NCI-H446 (cell line): ENCODE data around the gene SETD4.
"Not testable (repeated sequence)": the region's sequence is repeated elsewhere in the genome, so short reads cannot be mapped to it uniquely, and the experiment has no call there.

ENCODE experiments used
- DNase-seq, 2 experiments: peaks; one replicate each; lab custom pipeline; 2025; lab: John Stamatoyannopoulos, UW

The SETD4 gene

DNA sequence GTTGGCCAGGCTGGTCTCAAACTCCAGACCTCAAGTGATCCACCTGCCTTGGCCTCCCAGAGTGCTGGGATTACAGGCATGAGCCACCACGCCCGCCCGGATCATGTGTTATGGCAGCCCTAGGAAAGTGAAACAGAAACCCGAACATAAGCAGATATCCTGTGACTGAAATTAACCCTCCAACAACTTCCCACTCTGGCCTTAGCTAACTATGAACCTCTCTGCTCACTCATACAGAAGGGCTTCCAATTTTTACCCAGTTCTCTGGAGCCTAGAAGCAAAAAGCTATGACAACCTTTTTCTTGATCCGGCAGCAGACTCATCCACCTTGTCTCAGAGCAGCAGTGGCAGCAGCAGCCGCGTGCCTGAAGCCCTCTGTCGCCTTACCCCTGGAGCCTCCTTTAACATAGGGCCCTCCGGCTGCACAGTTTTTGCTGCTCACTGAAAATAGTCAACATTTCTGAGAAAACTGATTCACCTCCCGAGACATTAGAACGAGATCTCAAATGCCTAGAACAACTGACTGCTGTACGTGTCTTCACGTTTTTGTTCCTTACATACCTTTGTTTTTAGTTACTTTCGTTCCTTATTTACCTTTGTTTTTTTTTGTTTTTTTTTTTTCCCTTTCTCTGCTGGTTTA lies 18.8 kb upstream of the SETD4 start:
- no peak for DNase-seq

DNA sequence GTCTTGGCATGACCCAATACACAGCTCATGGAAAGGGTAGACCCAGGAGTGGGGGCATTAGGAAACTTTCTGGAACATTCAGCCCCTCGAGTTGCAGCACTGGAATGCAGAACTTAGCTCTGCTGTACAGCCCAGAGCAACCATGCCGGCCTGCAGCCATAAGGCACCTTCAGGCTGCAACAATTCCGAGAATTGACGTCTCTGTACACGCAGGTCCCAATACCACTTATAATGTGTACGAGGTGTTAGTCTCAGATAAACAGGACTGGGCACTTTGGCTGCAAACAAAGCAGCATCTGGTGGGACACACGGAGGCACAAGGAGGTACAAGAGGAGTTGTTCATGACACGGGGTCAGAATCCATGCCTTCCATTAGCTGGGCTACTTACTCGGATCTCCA lies 17.4 kb upstream of the SETD4 start:
- DNase-seq, result no peak

DNA sequence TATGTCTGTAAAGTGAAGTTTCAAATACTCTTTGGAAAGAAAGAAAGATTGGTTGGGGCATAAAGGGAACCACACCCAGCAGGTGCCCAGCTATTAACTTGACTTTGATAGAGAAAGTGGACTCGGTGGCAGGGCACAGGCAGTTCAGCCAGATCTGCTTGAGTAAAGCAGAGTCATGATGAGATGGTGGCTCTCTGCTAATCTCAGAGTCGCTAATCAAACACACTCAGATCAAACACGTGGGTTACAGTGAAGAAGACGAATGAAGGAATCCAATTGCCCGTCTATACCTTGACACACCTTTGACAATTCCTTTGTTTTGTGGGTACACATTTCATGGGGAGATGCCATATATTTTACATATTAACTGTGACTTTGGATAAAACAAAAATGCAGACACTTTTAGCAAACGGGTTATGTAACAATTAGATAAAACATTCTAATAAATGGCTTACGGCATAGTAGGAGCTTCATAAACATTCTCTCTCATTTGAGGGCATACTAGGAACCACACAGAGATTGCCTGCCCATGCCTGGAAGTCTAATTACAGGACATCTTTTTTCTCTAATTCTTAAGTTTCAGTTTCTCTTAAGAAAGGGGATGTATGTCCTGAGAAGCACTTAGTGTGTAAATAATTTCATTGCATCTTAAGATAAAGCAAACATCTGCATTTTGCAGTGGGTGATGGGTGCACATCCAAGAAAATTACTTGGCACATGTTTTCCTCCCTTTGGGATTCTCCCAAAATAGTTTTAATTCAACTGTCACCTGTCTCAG lies 16.7 kb upstream of the SETD4 start:
- no peak for DNase-seq

DNA sequence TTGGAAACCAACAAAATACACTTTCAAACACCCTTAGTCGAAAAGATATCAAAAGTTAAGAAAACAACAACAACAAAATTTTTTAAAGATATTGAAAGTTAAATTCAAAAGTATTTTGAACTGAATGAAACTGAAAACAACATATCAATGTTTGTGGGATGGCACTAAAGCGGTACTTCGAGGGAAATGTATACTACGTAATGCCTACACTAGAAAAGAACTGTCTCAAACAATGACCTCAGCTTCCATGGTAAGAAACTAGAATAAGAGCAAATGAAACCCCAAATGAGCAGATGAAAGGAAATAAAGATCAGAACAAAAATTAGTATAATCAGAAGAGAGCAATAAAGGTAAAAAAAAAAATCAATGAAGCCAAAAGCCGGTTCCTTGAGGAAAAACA lies 15.6 kb upstream of the SETD4 start:
- DNase-seq, result no peak

DNA sequence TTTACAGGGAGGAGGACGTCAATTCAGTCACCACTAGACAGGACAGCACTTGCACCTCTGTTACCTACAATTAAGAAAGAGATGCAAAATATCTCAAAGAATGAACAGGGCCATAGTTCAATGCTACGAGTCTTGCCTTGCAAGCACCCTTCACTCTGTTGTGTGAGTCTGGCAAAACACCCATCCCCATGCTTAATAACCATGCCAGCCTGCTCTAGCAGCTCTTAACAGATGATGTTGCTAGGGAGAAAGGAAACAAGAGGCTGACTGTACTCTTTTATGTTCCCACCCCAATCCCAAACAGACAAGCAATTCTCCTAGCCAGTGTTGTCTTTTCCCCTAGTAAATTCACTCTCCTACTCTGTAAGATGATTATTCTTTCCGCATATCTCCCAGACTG lies 14.8 kb upstream of the SETD4 start:
- DNase-seq, result no peak

DNA sequence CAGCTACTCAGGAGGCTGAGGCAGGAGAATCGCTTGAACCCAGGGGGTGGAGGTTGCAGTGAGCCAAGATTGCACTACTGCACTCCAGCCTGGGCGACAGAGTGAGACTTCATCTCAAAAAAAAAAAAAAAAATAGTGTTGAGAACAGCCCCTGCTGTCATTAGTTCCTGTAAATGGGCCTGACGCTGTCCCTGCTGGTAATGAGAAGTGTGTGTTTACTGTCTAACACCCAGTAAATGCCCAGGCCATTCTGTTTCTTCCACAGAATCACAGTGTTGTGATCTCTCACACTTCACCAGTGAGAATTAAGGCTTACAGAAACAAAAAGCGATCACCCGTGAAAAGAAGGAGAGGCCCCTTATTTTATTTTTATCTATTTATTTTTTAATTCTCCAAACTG lies 13.6 kb upstream of the SETD4 start:
- DNase-seq, result not testable (repeated sequence)

DNA sequence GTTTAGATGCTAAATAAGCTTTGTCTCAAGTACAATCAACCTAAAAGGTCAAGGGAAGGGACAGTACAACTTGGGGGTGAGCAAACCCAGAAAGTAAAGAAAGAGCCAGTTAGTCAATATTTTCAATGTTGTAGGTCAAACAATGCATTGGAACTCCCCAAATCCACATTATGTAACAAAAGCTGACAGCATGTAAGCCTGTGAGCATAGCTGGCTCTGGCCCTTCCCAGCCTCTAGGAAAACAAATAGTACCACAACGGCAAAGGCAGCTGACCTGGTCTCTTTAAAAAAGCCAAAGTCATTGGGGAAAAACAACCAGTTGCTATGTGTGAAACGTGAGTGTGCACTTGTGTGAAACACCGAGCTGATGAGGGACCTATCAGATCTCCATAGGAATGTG lies 12.9 kb upstream of the SETD4 start:
- DNase-seq, result no peak

DNA sequence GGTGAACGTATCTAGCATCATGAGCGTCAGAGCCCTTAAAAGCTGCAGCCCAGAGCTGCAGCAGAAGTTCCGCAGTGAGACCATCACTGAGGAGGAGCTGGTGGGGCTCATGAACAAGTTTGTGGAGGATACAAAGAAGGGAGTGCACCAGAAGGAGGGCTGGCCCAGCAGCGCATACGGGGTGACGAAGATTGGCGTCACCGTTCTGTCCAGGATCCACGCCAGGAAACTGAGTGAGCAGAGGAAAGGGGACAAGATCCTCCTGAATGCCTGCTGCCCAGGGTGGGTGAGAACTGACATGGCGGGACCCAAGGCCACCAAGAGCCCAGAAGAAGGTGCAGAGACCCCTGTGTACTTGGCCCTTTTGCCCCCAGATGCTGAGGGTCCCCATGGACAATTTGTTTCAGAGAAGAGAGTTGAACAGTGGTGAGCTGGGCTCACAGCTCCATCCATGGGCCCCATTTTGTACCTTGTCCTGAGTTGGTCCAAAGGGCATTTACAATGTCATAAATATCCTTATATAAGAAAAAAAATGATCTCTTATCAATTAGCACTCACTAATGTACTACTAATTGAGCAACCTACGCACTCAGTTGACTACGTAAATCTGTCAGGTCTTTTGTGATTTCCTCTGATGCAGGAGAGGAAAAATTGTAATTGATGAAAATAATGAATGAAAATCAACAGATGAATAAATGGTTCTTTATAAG lies 12.3 kb upstream of the SETD4 start:
- DNase-seq, result no peak

DNA sequence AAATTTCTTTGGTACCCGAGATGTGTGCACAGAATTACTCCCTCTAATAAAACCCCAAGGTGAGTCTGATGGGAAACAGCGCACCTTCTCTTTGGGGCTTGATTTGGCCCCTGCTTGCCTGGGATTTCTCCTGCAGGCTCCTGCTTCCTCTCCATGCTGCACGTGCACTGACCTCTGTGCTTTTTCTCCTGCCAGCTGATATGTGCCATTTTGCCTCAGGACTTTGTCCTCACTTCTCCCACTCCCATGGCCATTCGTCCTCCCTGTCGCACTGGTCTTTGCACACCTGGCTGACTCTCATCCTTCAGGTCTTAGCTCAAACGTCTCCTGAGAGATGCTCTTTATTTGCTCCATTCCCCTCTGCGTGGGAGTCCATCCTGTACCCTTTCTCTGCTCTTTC lies 10.7 kb upstream of the SETD4 start:
- no peak for DNase-seq

DNA sequence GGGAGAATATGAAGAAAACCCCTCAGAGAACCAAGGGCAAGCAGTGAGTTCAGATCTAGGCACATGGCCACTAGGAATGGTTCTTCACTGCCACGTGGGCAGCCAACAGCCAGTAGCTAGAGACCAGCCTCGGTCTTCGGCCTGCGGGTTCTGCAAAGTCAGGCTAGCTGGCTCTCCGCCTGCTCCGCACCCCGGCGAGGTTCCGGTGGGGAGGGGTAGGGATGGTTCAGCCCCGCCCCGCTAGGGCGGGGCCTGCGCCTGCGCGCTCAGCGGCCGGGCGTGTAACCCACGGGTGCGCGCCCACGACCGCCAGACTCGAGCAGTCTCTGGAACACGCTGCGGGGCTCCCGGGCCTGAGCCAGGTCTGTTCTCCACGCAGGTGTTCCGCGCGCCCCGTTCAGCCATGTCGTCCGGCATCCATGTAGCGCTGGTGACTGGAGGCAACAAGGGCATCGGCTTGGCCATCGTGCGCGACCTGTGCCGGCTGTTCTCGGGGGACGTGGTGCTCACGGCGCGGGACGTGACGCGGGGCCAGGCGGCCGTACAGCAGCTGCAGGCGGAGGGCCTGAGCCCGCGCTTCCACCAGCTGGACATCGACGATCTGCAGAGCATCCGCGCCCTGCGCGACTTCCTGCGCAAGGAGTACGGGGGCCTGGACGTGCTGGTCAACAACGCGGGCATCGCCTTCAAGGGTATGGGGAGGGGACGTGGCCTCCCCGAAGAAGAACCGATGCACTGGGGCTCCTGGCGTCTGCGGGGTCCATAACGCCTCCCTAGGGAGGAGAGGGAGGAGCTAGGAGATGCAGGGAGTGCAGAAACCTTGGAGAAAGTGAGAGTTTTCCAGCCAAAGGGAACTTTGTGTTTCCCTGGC lies 9.6 kb upstream of the SETD4 start, which contains the start of gene CBR1:
CBR1 (plus strand) TSS at position 312 of the 871 bp plus-strand sequence; CDS start at position 404, 92 bp downstream.
- DNase-seq, result peak; percentile 83 to 96

DNA sequence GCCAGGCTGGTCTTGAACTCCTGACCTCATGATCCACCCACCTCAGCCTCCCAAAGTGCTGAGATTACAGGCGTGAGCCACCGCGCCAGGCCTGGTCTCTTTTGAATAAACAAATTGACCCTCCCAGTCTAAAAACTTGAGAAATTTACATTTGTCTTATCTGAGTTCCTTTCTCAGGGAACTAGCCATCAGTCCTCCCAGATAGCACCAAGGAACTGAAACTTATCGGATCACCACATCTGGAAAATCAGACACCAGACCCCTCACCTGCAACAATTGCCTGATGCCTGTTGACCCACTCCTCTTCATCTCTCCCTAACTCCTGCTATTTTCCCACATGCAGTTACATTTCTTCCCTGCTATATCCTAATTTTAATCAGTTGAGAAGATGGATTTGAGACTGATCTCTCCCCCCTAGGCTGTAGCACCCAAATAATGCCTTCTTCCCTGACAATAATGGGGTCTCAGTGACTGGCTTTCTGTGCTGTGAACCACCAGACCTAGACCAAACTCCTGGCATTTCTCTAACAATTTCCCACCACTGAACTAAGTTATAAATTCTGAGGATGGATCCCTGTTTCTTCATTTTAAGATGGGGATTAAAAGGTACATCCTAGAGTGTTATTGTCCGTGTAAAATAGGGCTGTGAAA lies 8.5 kb upstream of the SETD4 start:
- no peak for DNase-seq

DNA sequence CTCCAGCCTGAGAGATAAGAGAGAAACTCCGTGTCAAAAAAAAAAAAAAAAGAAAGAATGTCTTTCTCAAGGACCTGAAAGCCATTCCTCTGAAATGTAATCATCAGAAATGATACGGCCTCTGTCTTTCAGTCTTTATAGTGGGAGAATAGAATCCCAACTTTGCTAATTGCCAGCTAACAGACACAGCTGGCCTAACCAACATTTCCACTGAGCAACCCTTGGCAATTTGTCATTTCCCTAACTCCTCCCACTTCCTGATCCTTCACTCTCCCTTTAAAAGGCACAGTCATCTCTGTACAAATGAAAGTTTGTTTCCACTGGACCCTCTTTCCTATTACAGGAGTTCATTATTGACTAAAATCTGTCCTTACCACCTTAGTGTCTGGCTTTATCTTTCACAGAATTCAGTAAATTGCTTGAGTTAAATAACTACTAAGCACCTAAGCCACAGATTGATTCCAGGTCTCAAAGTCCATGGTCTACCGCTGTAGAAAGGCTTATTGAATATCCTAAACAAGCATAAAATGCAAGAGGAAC lies 5.2 kb upstream of the SETD4 start:
- no peak for DNase-seq

DNA sequence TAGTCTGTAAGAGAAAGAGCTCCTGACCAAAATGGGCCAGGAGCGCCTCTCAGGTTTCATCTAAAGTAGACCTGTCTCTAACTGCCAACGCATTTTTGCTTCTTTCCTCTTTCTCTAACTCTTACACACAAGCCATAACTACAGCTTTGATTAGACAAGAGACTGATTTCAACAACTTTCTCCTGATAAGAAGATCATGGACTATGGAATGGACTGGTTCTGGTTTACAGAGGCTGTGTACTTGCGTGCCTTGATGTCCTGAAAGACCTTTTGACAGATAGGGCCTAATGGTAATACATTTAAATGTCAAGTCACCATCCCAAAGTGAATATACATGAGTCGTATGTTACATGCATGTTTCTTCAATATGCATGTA lies 3.7 kb upstream of the SETD4 start:
- no peak for DNase-seq

DNA sequence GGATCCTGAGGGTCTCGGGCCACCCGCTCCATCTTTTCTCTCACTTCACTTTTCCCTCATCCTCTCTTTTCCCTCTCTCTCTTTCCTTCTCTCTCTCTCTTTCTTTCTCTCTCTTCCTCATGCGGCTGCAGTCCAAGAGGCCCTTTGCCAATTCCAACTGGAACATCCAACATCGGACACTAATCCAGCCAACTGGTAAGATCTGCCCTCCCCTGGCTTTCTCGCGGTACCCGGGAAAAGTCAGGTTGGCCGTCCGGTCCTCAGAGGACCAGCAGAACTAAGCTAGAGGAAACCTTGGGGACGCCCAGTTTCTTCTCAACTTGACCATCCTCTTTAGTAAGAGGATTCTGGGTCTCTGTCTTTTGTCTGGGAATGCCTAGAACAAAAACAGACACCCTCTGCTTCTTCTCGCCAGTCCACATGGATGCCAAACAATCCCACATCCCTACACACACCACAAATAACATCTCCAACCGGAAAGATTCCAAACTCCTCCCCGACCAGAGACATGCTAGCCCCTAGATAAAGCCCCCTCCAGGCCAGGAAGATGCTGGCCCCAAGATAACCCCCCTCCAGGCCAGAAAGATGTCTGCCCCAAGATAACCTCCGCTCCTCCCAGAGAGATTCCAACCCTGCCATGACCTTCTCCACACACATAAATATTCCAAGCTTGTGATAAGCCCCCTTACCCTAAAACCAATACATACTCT lies 3.2 kb upstream of the SETD4 start:
- no peak for DNase-seq

DNA sequence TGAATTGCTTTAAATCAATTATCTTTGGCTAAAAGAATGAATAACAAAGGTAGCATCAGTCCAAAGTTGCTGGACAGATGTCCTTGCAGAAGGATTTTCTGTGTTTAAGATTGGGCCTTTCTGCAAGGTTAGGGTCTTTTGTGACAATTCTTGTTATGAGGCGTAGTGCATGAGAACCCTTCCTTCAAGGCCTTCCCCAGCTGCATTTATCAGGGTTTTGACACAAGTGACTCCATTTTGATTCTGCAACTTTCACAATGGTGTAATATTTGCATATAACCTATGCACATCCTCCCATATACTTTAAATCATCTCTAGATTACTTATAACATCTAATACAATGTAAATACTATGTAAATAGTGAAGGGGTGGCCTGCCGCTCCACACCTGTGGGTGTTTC lies 1.1 kb upstream of the SETD4 start:
- DNase-seq, result no peak

DNA sequence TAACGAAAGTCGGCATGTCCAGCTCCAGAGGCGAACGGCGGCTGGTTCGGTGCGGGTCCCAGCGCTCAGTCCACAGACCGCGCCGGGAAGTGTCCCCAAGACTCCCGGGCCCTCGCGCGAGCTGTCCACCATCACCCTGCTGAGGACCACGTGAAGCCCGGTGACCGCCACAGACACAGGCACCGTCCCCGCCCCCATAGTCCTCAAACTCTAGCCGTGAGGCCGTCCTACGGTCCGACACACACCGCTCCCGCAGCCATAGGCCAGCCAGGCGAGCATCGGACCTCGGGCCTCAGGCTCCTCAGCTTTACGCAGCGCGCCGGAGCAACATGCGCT lies 535 bp downstream of the SETD4 start:
- DNase-seq, result no peak

DNA sequence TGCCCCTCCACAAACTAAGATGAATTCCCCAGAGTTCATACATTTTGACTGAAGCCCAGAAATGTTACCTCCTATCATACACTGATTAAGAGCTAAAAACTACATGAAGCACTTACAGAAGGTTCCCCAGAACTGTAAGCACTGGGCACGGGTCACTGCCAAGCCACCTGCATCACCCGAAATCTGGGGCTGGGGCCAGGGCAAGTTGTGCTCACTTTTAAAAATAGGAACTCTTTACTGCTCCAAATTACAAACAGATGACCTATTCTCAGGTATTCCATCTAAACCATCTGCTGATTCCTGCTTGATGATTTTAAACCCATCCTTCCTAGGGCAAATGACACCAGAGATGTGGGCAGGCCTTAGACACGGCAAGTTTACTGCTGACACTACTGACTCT lies 4.8 kb downstream of the SETD4 start:
- DNase-seq, result no peak

DNA sequence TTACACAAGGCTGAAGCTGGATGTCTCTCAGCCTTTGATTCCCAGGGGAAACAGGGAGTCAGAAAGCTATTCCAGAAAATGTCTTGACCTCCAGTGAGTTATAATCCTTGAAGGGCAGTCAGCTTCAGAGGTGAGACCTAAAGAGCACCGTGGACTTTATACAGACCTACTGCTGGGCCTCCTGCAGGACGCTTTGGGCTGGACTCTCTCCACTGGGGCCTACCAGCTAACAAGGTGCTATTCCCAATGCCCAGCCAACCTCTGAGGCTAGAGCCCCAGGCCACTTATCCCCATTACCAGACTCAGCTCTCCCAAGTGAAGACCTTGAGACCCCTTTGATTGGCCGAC lies 6.6 kb downstream of the SETD4 start:
- DNase-seq, result no peak

DNA sequence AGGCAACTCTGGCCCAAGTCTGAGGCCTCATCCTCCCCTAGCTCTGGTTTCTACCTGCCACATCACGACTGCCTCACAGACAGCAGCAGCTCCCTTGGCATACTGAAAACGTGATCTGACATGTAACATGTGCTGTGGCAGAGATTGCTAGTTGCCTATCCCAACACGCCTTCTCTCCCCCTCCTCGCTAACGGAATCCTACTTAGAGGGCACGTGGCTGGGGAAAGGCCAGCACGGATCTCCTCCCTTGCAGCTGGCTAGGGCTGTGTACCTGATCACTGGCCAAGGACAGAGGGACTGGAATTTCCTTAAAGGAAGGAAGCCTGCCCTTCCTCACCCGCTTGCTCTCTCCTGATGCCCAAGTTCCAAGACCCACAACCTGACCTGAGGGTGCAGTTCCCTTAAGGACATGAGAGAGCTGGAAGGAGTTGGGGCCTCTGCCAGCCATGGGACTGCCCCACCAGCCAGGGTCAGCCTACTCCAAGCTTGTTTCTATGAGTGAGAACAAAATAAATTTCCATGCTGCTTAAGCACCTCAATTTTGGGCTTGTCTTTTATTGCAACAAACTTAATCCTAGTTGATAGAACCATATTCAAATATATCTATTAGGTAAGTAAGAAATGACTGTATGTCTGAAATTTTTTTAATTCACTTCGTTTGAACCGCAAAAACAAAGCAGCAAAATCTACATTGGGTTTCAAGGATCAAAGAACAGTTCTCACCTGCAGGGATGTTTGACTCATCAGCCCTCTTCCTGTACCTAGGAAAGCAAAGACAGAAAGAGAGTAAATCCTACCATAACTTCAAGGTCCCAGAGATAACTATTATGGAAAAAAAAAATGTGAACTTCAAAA lies 7.2 kb downstream of the SETD4 start:
- no peak for DNase-seq

DNA sequence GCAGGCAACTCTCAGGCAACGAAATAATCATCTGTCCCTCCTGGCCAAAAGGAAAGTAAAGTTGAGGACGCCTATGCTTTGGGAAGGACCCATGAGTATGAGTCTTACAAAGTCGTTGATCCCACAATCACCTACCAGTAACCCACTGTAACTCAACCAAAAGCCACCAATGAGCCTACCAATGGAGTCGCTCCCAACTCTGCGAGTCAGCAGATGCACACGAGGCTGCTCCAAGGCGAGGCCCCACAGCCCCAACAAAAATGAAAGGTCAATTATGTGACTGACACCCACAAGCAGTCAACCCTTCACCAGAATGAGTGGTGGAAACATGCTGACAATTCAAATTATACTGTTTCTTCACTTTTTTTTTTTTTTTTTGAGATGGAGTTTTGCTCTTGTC lies 12.0 kb downstream of the SETD4 start:
- DNase-seq, result no peak
